ENCODE data around the gene IL6R.

- no peak for TF ChIP-seq CTCF (conservative IDR thresholded peaks at IDR 0.05)
- no peak for TF ChIP-seq ZFX (IDR thresholded peaks at IDR 0.05)
Observed at GRCh38 chr1:154481053-154481452, 75.9 kb downstream of the IL6R start.
